ENCODE data around the gene RIT2. TPM values are rescaled to one million over a fixed set of nuclear protein-coding genes. Genes with fewer than 3 reads are reported as not detected.

Gene RIT2
- total and polyA plus RNA-seq, 8 donors, result 0.12 TPM; not detected in 7

- no peak overlapping the region for H3K27ac ChIP-seq
- ATAC-seq, result no peak
- no peaks in the 10 kb centered on the region for H3K27me3 ChIP-seq
- H3K36me3 ChIP-seq, result no peaks in the 10 kb centered on the region
- intact Hi-C loops (cut with DNase I), result no loop called here
- no peak for TF ChIP-seq CTCF (IDR thresholded peaks at IDR 0.05)
- no peak overlapping the region for H3K4me3 ChIP-seq
- no peaks in the 10 kb centered on the region for H3K9me3 ChIP-seq
- no peak for DNase-seq
- H3K4me1 ChIP-seq, result no peaks in the 10 kb centered on the region
- no peak for FAIRE-seq
These were observed 86.1 kb downstream of the RIT2 start for GRCh38 chr18:43029414-43029813.

GRCh38 chr18:43022874-43023273 is 92.6 kb downstream of the RIT2 start:
- no peak overlapping the region for H3K4me3 ChIP-seq
- TF ChIP-seq CTCF (IDR thresholded peaks at IDR 0.05), result no peak
- WGBS, 2 donors, result 35 to 46% methylated on average over 3 of the region's 3 CpGs
- H3K9me3 ChIP-seq, result no peaks in the 10 kb centered on the region
- H3K36me3 ChIP-seq, result no peaks in the 10 kb centered on the region
- DNase-seq, result no peak
- ATAC-seq, result no peak
- H3K27me3 ChIP-seq, result no peaks in the 10 kb centered on the region
- H3K27ac ChIP-seq, result no peak overlapping the region
- no peak for FAIRE-seq
- no peaks in the 10 kb centered on the region for H3K4me1 ChIP-seq
- intact Hi-C loops (cut with DNase I), result no loop called here

- Histone ChIP-seq H3K4me3 (no peak overlapping the region), H3K27me3 (no peaks in the 10 kb centered on the region), H3K27ac (no peak overlapping the region), H3K4me1 (no peaks in the 10 kb centered on the region), H3K9me3 (no peaks in the 10 kb centered on the region), H3K36me3 (no peaks in the 10 kb centered on the region)
- no peak for ATAC-seq
- intact Hi-C loops (cut with DNase I), result no loop called here
- WGBS, 2 donors, result 34 to 47% methylated on average over 1 of the region's 1 CpG
- no peak for TF ChIP-seq CTCF (IDR thresholded peaks at IDR 0.05)
- no peak for DNase-seq
- no peak for FAIRE-seq
These were observed 97.9 kb downstream of the RIT2 start for GRCh38 chr18:43017622-43018021.

- Histone ChIP-seq H3K36me3 (no peaks in the 10 kb centered on the region), H3K27me3 (no peaks in the 10 kb centered on the region), H3K4me1 (no peaks in the 10 kb centered on the region), H3K9me3 (no peaks in the 10 kb centered on the region), H3K27ac (no peak overlapping the region), H3K4me3 (no peak overlapping the region)
- DNase-seq (no peak), ATAC-seq (no peak), FAIRE-seq (no peak)
- intact Hi-C loops (cut with DNase I), result no loop called here
- no peak for TF ChIP-seq CTCF (IDR thresholded peaks at IDR 0.05)
- WGBS, 2 donors, result 57 to 67% methylated on average over 3 of the region's 3 CpGs
These were observed 102.0 kb downstream of the RIT2 start for GRCh38 chr18:43013486-43013885.

- WGBS, 2 donors, result 33 to 43% methylated on average over 2 of the region's 2 CpGs
- no peaks in the 10 kb centered on the region for H3K27me3 ChIP-seq
- H3K4me3 ChIP-seq, result no peak overlapping the region
- DNase-seq (no peak), FAIRE-seq (no peak), ATAC-seq (no peak)
- H3K4me1 ChIP-seq, result no peaks in the 10 kb centered on the region
- H3K36me3 ChIP-seq, result no peaks in the 10 kb centered on the region
- intact Hi-C loops (cut with DNase I), result no loop called here
- no peaks in the 10 kb centered on the region for H3K9me3 ChIP-seq
- H3K27ac ChIP-seq, result no peak overlapping the region
- TF ChIP-seq CTCF (IDR thresholded peaks at IDR 0.05), result no peak
These were observed 102.5 kb downstream of the RIT2 start for GRCh38 chr18:43012951-43013350.
